ENCODE data around the gene PRKCZ.

Gene PRKCZ

GRCh38 chr1:2046953-2047748, 3.1 kb upstream of the PRKCZ start:
- DNase-seq: no peak

DNA sequence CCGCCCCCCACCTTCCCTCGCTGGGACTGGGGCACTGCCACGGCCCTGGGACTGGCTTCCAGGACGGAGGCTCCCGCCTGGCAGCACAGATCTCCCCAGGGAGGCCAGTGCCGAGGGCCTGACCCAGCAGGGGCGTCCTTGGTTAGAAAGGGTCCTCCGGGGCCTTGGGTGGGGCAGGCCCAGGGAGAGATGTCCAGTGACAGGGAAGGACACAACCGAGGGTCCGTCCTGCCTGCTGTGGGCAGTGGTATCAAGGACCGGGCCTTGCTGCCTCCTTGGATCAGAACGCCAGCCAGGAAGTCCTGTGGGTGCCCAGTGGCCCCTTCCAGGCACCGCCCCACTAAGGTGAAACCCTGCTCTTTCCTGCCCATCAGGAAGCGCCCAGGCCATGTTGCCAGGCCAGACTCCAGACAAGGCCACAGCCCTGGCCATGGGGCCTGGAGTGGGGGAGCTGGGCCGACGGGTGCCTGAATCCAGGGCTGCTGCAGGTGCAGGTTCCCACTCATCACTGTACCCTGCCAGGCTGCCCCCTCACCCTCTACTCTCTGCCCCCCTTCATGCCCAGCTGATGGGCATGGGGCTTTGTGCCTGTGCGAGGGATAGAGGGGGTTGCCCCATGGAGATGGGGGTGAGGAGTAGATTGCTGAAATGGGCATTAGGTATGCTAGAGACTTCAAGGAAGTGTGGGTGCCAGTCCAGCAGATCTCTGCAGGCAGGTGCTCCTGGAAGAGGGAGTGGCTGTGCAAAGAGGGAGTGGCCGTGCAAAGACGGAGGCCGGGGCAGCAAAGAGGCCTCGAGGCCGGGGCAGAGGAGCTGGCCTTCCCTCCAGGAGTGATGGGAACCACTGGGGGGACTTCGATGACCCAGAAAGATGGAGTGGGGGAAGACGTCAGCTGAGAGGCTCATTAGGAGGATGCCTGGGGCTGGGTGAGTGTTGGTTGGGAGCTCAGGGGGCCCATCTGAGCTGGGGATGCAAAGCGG, 2.2 kb upstream of the PRKCZ start:
- DNase-seq: no peak

GRCh38 chr1:2049225-2049717, 940 bp upstream of the PRKCZ start:
- no peak for DNase-seq

DNA sequence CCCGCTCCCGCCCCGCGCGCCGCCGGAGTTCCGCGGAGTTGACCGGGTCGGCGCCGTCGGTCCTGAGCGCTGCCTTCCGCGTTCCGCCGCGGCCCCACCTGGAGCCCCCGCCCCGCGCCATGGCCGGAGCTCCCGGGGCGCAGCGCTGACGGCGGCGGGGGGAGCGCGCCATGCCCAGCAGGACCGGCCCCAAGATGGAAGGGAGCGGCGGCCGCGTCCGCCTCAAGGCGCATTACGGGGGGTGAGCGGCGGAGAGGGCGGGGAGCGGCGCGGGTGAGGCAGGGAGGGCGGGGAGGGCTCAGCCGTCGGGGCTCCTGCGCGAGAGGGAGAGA, 216 bp downstream of the PRKCZ start:
- no peak for DNase-seq

- no peak for DNase-seq
Observed at GRCh38 chr1:2050793-2051682, 827 bp downstream of the PRKCZ start.

GRCh38 chr1:2052054-2052679, 2.0 kb downstream of the PRKCZ start:
- no peak for DNase-seq

DNA sequence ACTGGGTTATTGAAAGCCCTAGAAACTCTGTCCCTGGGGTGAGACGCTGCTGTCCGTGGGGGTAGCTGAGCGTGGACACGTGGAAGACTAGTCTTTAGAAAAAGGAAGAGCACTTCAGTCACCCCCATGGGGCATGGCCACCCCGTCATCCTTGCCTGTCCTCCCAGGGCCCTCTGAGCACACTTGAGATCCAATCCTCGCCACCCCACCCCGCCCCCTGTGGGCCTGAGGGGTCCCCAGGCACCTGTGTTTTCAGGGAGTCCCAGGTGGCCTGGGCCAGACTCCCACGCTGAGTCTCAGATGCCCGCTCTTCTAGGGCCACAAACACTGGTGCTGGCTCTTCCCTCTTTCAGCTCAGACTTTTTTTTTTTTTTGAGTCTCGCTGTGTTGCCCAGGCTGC, 2.5 kb downstream of the PRKCZ start:
- no peak for DNase-seq

GRCh38 chr1:2053217-2053616, 3.0 kb downstream of the PRKCZ start:
- DNase-seq: no peak

DNA sequence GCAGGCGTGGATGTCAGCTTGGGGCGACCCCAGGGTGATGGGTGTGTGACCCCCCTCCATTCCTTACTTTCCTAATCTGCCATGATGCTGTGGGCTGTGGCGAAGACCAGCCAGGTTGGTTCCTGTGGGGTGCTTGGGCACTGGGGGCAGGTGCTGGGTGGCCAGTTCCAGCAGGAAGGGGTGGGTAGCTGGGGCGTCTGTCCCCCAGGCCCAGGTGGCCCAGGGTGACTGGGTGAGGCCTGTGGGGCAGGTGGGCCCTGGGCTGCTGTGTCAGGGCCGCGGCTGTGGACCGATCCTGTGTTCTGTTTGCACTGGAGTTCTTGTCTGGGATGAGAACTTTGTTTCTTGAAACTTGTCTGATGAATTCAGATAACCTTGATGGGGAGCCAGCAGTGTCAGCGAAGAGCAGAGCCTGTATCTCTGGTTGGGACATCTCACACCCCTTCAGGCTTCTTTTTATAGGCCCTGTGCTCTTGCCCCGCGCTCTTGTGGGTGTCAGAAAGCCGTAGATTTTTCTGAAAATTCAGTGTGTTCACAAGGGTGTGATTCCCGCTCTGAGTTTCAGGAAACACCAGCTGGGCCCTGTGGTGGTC, 3.7 kb downstream of the PRKCZ start:
- no peak for DNase-seq

DNA sequence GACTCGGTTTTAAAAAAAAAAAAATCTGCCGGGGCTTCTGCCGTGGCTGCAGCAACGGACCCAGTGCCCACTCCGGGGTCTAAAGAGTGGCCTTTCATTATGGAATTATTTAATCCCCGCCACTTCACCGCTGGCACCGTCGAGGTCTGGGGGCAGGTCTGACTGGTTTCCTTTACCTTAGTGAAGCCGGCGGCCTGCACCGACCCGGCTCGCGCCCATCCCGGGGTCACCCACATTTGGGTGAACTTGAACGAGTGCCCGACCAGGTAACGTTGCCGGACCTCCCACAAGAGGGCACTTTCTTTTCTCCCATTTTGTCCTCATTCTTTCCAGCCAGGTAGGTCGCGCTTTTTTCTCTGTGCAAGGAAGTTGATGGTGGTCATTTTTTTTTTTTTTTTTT, 4.3 kb downstream of the PRKCZ start:
- no peak for DNase-seq

GRCh38 chr1:2055911-2056575, 5.8 kb downstream of the PRKCZ start:
- no peak for DNase-seq

- DNase-seq: no peak
Observed at GRCh38 chr1:2056955-2057590, 6.9 kb downstream of the PRKCZ start.

DNA sequence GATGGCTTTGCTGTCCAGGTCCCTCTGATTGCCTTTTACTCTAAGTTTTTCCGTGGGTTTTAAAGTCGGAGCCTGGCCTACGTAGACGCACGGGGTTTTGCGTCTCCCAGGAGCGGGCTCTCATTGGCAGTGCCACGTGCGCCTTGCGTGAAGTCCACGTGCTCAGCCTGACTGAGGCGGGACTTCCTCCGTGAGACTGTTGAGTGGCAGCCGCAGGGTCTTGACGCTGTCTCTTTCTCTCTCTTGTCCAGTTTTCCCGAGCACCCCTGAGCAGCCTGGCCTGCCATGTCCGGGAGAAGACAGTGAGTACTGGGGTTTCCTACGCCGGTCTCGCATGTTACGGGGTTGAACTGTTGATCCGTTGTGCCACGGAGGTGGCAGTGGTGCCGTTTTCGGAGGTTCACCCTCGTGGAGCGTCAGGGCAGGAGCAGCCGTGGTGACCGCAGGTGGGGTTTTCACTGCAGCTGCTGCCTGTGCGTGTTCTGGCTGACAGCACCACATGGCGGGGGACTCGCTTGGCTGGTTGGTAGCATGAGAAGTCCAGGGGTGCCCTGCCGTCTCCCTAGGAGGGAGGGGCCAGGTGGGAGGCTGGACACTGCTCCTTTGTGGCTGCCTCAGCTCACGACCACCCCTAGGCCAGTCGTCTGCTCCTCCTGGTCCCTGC, 9.2 kb downstream of the PRKCZ start:
- no peak for DNase-seq

DNA sequence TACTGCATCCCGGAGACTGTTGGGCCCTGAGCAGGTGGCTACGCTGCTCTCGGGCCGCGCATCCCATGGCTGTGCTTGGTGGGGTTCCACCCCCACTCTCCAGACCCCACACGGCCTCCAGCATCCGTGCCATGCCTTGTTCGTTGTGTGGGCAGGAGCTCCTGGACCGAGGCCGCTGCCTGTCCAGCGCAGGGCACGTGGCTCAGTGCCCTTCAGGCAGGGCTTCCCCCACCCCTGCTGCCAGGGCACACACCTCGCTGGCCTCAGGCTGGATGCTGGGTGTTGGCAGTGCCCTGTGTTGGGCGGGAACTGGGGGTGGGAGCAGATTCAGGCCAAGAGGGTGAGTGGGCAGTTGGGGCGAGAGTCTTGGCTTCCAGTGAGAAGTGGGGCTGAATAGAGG, 9.9 kb downstream of the PRKCZ start:
- DNase-seq: no peak

GRCh38 chr1:2060535-2060934, 10.3 kb downstream of the PRKCZ start:
- DNase-seq: no peak

DNA sequence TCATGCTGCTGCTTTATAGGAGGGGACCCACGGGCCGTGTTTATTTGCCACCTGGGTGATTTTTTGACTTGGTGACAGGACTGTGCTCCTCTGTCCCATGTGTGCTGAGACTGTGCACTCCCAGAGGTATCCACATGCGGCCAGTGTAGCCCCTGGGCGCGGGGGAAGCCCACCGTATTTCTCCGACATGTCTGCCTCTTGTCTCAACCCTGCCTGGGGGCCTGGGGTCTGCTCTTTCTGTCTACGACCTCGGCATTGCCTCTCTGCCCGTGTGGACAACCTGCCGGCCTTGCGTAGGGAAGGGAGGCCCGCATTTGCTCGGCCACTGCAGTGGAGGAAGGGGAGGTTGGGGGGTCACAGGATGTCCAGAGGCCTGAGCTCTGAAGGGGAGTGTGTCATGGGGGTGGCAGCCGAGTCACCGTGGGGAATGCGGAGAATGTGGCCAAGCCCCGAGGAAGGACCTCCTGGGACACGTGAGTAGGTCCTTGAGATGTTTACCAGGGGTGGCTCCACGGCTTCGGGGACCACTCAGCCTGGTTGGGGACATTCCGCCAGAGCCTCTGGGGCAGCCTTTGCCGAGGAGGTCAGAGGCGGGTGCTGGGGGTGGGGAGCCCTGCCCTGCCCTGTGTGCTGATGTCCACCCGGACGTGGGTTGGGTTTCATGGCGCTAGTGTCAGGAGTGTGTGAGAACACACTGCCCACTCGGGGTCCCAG, 11.0 kb downstream of the PRKCZ start:
- DNase-seq: no peak

DNA sequence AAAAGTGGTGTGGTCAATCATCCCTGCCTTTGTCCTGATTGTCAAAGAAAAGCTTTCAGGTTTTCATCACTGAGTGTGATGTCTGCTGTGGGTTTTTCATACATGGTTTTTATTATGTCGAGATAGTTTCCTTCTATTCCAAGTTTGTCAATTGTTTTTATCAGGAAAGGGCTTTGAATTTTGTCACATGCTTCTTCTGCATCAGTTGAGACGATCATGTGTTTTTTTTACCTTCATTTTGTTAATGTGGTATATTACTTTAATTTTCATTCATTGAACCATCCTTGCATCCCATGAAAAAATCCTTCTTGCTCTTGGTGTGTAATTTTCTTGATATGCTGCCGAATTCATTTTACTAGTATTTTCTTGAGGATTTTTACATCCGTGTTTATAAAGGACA, 15.5 kb downstream of the PRKCZ start:
- DNase-seq: no peak

- DNase-seq: no peak
Observed at GRCh38 chr1:2067393-2067792, 17.2 kb downstream of the PRKCZ start.

GRCh38 chr1:2067981-2068380, 17.8 kb downstream of the PRKCZ start:
- no peak for DNase-seq

DNA sequence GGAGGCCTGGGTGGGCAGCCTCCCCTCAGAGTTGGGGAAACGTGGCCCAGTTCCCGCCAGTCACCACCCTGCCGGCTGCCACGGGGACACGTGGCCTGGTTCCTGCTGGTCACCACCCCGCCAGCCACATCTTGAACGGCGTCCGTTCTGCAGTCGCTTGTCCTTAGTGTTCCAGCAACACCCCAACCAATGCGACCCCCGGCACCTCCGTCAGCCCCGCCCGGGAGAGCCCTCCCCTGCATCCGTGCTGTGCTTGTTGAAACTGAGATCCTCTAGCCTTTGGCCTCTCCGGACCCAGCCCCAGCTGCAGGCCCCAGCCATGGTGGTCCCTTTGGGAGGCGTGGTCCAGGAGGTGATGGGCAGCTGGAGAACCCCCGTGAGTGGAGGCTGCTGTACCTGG, 18.7 kb downstream of the PRKCZ start:
- DNase-seq: no peak
